GM18508 (cell line): ENCODE data around the gene PRSS27.
"Not testable (repeated sequence)": the region's sequence is repeated elsewhere in the genome, so short reads cannot be mapped to it uniquely, and the experiment has no call there.

Source experiments
- ATAC-seq: cut with Tn5 transposase; IDR thresholded peaks from one replicate; pipeline ENCODE4 v1.9.1; 2021; ENCODE audit warnings: moderate number of reproducible peaks; ENCODE audit not compliant: insufficient read depth, unreplicated experiment

PRSS27 gene

DNA sequence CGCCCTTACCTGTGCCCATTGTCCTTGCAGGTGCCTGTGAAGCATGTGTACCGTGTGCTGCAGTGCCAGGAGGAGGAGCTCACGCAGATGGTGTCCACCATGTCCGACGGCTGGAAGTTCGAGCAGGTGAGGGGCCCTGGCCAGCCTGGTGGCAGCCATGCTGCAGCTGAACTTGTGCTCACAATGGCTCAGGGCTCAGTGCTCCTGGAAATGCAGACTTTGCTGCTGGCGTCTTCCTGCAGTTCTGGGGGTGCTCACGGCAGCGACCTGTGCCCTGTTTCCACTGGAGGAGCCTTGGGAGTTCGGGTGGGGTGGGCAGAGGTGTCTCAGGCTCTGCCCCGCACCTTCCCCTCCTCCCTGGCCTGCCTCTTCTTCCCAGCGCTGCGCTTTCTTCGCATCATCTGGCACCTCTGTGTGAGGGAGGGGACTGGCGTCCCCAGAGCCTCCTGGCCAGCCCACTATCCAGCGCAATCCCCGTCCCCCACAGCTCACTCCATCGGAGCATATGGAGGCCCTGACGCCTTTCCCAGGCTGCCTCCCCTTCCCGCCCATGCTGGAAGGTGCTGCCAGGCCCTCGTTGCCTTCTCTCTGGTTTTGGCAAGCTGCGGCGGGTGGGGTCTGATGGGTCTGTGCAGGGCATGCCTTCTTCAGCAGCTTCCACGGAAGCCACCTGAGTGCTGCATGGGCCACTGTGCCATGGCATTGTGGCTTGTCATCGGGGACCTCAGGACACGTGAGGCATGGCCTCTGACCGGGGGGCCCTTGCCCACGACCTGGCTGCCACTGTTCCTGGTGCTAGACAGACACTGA is 20.0 kb downstream of the PRSS27 start:
- ATAC-seq = no peak

- no peak for ATAC-seq
Observed at GRCh38 chr16:2698965-2699750, 20.9 kb downstream of the PRSS27 start.

DNA sequence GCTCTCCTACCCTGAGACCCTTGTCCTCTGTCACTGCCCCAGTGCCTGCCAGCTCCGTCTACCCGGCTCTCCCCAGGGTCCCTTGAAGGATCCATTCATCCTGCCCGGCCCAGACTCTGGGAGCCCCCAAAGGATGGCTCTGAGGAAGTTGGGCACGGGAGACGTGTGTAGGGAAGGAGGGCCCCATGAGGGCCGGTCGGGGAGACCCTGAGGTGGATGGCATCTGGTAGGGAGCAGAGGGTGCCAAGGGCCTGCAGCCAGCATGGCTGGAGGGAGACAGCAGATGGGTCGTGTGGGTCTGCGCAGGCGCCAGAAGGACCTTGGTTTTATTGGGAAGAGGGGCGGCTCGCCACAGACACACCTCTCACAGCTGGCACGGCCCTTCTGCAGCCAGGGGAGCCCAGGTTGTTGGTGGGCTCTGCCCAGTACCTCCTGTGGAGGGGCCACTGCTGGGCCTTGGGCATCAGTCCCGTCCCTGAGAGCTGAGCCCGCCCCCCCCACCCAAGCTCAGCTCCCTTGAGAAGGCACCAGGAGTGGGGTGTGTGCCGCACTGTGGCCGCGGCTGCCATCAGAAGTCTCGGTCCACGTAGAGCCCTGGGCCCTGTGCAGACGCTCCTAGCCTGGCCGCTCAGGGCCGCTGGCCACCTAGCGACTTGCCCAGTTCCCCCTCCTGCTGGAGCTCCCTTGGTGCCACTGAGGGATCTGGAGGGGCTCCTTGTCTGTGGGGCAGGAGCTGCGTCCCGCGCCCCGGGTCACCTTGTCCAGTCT is 21.7 kb downstream of the PRSS27 start:
- ATAC-seq = no peak

- ATAC-seq = no peak
Observed at GRCh38 chr16:2697401-2697948, 22.5 kb downstream of the PRSS27 start.

DNA sequence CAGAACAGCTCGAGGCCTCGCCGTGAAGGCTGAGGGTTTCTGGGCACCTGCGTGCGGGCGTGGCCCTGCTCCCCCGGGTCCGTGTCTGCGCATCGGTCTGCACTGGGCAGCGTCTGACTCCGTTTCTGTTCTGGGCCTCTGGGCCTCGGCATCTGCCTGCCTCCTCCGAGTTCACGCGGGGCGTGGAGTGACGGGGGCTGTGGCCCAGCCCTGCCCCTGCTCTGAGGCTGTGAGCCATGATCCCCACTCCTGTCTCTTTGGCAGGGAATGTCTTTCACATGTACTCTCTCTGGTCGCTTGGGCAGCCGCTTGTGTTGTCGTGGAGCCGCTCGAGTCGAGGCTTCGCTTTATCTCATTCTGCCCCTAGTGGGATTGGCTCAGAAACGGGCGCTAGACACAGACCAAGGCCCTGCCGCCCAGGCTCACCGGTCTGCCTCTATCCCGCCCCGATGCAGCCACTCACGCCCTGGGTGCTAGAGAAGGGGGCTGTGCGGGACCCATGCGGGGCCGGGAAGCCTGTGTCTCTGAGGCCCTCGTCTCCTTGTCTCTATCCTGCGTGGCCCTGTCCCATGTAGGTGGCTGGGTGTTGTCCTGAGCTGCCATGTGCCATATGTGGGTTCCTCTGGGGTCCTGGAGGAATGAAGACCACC is 23.3 kb downstream of the PRSS27 start:
- ATAC-seq = not testable (repeated sequence)

GRCh38 chr16:2692948-2693651 is 26.9 kb downstream of the PRSS27 start:
- ATAC-seq = no peak

DNA sequence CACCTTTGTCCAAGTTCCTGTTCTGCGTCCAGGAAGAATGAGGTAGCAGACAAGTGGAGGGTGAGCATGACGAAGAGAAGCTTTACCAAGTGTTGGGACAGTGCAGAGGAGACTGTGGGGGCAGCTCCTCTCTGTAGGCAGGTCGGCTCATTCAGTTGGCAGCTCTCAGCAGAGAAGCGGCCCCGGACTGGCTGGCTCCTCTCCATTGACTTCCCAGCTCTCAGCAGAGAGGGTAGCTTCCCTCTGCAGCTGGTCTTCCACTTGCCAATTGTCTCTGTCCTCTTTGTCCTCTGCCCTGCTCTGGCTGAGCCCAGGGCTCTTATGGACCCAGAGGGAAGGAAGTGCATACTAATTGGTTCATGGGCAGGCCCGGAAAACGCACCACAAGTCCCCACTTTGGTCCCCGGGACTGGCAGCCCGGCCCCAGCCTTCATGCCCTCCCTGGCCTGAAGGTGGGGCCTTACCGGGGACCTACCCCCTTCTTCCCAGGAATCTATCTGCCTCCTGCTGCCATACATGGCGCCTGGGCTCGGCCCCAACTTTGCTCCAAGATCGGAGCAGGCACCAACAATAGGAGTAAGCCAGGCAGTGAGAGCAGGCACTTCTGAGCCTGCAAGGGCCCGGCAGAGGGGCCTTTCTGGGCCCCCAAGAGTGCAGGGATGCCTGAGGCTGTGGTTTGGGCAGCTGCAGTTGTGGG is 27.6 kb downstream of the PRSS27 start:
- no peak for ATAC-seq

DNA sequence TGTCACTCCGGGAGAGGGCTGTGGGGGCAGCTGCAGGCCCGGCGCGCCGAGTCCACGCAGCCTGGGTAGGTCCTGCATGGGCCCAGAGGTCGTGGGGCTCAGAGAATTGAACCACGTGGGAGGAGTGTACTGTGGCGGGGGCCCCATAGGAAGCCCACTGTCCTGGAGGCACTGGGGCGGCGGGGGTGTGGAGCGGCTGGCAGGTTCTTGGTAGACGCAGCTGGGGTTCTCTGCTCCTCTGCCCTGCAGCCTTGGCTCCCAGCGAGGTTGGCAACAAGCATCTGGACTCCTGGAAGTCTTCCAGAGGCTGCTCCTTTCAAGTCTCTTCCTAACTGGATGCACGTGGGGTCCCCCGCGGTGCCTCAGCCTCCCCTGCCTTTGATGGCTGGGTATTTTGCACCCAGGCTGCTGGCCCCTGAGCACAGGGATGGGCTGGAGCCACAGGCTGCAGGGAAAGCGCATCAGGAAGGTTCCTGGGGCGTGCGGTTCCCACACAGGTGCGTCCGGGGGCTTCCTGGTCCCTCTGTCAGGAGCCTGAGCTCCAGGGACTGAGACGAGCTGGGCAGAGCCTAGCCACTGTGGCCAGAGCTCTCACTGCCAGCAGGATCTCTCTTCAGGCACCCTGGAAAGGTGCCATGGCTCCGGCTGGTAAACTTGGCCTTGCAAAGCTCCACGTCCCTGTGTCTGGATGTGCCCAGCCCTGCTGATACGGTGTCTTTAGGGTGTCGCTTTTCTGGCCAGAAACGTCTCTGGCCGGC is 28.4 kb downstream of the PRSS27 start:
- ATAC-seq = no peak

GRCh38 chr16:2690852-2691251 is 29.2 kb downstream of the PRSS27 start:
- no peak for ATAC-seq

DNA sequence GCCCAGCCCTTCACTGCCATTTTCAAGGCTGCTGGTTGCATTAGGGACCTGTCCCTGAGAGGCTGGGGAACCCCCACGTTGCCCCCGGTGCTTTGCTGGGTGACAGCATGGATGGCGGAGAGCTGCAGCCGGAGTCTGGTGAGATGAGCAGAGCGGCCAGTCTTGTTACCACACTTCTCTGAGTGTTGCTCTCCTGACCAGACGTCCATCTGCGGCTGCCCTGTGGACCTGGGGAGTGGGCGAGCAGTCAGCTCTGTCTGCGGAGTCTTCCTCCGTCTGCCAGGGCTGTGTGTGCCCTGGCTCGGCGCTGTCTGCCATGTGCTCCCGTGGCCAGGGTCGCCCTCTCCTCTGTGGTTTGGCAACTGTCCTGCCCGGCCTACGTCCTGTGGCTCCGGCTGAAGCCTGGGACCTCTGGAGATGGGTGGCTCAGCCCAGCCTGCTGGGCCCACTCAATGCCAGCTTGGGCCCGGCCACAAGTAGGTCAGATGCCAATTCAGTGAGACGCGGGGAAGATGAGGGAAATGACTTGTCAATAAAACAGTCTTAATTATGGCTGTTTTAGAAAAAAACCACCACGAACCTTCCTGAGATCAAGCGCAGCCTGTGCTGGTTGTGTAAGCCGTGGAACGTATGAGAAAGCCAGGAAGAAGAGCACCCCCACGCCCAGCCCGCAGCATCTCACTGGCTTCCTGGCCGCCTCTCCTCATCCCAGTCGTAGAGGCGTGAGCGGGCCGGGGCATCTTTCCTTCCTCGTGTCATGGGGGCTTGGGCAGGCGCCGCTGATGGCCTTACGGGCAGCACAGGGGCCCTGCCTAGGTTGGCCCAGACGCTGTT is 29.8 kb downstream of the PRSS27 start:
- ATAC-seq = no peak

GRCh38 chr16:2689422-2689821 is 30.6 kb downstream of the PRSS27 start:
- ATAC-seq = not testable (repeated sequence)

- no peak for ATAC-seq
Observed at GRCh38 chr16:2687531-2688308, 32.3 kb downstream of the PRSS27 start.

GRCh38 chr16:2686912-2687507 is 33.0 kb downstream of the PRSS27 start:
- ATAC-seq = no peak

DNA sequence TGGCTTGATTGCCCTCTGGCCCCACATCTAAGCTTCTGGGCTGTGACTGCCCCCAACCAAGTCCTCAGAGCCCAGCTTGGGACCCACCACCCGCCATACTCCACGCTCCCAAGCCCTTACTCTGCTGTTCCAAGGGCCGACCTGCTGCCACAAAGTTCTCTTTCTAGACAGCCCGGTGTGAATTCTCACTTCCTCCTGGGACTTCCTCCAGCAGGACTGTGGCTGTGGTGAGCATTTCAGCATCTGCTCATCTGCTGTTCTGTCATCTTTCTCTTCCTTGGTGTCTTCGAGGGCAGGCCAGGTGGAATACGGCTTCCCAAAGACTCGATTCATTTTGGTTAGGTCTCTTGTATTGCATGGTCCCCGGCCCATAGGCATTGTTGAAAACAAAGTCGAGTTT is 33.9 kb downstream of the PRSS27 start:
- ATAC-seq = not testable (repeated sequence)

DNA sequence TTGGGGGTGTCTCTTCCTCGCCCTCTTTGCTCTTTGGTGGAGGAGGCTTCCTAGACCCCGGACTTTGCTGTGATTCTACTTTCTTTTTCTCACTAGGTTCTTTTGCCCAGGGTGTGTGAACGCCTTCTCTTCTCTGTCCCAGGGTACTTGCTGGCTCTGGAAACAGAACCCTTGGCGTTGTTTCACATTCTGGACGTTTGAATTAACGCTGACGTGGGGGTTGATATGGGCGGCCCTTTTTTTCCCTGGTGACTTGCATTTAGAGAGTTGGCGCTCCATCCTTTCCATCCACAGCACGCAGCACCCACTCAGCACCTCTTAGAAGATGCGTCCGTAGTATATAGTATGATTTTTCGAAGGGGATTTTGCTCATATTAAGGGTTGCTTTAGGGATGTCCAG is 37.0 kb downstream of the PRSS27 start:
- ATAC-seq = not testable (repeated sequence)
